ENCODE data around the gene MS4A4E.

DNA sequence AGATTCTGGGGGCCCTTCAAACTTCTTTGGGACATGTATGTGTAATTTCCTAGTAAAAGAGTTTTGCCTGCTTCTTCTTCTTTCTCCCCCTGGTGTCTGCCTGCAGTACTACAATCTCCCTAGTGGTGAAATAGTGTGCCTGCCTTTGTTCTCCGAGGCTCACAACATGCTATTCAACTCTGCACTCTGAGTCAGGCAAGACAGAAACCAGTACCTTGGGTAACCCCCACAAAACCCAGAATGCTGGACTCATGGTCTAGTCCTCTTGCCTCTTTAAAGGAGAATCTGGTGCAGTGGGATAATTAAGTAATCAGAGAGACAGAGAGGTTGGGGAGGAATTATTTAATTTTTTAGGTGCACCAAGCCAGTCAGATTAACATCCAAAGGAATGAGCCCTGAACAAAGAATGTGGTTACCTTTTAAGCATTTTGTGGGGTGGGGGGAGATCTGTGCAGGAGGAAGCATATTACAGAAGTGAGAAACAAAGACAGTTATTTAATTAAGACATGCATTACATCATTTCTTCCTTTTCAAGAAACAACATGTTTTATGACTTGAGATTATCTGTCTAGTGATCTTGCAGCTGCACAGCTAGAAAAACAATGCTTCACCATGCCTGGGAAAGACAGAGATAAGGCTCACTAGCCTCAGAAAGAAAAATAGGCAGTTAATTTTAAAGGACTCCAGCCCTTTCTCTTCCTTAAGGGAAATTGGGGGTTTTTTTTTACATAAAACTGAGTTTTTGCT, 49.1 kb downstream of the MS4A4E start:
- TF ChIP-seq RAD21 (IDR thresholded peaks at IDR 0.05; ENCODE audit: low read depth) (peak; percentile 43; the same call in 1 of the 2 replicates), EP300 (IDR thresholded peaks at IDR 0.05; ENCODE audit: borderline replicate concordance) (no peak)
